ENCODE results near the gene FSTL4. TPM values are rescaled to one million over a fixed set of nuclear protein-coding genes. Genes with fewer than 3 reads are reported as not detected.
"Not testable (repeated sequence)": the region's sequence is repeated elsewhere in the genome, so short reads cannot be mapped to it uniquely, and the experiment has no call there.

Gene FSTL4
- total and polyA plus RNA-seq, 4 donors, result 2.3 to 6.4 (median 5.5) TPM

- Histone ChIP-seq H3K36me3 (ENCODE audit: control insufficient read depth, insufficient read depth, low read length) (no peaks in the 10 kb centered on the region), H3K9me3 (ENCODE audit: control insufficient read depth, insufficient read depth, low read length) (no peaks in the 10 kb centered on the region), H3K4me3 (ENCODE audit: low read depth, low read length) (no peak overlapping the region), H3K27ac (ENCODE audit: low read depth, low read length) (no peak overlapping the region), H3K27me3 (ENCODE audit: control insufficient read depth, insufficient read depth, low read length) (peaks cover 2% of the 10 kb centered on the region), H3K4me1 (ENCODE audit: control insufficient read depth, insufficient read depth, low read length) (peaks cover 25% of the 10 kb centered on the region)
- 100% methylated on average over 9 of the region's 10 CpGs for WGBS (ENCODE audit: insufficient coverage)
- no peak for DNase-seq (ENCODE audit: low read depth in 4 of 6, low spot score in 6 of 6)
These were observed 163.2 kb downstream of the FSTL4 start for GRCh38 chr5:133449181-133449580.

DNA sequence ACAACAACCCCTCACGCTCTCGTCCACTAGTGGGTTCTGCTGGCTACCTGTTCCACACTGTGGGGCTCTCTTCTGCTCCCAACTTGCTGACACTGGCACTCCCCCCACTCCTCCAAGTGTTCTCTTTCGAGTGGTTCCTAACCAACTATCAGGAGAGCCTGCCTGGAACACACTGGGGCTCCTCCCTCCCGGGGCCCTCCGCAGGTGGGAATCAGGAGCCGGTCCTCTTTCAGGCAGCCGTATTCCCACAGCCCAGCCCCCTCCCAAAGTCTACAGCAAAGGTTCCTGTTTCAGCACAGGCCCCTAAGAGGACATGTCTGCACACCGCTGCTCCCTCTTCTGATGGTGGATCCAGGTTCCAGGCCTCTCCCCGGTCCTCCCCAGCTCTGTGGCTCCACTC lies 165.9 kb downstream of the FSTL4 start:
- H3K27me3 ChIP-seq (ENCODE audit: control insufficient read depth, insufficient read depth, low read length), result peaks cover 2% of the 10 kb centered on the region
- DNase-seq (ENCODE audit: low read depth in 4 of 6, low spot score in 6 of 6), result no peak
- 83% methylated on average over 8 of the region's 9 CpGs for WGBS (ENCODE audit: insufficient coverage)
- H3K9me3 ChIP-seq (ENCODE audit: control insufficient read depth, insufficient read depth, low read length), result no peaks in the 10 kb centered on the region
- H3K4me3 ChIP-seq (ENCODE audit: low read depth, low read length), result no peak overlapping the region
- peaks cover 19% of the 10 kb centered on the region for H3K4me1 ChIP-seq (ENCODE audit: control insufficient read depth, insufficient read depth, low read length)
- H3K36me3 ChIP-seq (ENCODE audit: control insufficient read depth, insufficient read depth, low read length), result no peaks in the 10 kb centered on the region
- H3K27ac ChIP-seq (ENCODE audit: low read depth, low read length), result no peak overlapping the region

DNA sequence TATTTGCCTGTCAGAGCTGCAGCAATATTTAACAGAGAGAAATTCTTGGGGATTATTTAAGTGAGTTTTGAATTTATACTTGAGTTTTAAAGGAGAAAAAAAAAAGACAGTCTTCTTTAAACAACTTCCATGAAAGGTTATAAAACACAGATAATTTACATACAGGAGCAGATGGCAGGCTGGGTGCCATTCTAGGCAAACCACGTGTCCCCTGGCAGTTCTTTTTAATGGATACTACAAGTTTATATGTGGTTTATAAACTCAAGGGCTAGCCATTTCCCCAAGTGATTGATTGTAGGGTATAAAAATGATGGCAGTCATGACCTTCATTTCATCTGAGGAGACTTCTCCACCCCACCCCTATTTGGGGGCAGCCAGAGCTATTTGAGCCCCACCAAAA lies 166.6 kb downstream of the FSTL4 start:
- Histone ChIP-seq H3K4me1 (ENCODE audit: control insufficient read depth, insufficient read depth, low read length) (peaks cover 17% of the 10 kb centered on the region), H3K36me3 (ENCODE audit: control insufficient read depth, insufficient read depth, low read length) (no peaks in the 10 kb centered on the region), H3K27me3 (ENCODE audit: control insufficient read depth, insufficient read depth, low read length) (peaks cover 2% of the 10 kb centered on the region), H3K27ac (ENCODE audit: low read depth, low read length) (no peak overlapping the region), H3K4me3 (ENCODE audit: low read depth, low read length) (no peak overlapping the region), H3K9me3 (ENCODE audit: control insufficient read depth, insufficient read depth, low read length) (no peaks in the 10 kb centered on the region)
- DNase-seq (ENCODE audit: low read depth in 4 of 6, low spot score in 6 of 6), result no peak
- WGBS (ENCODE audit: insufficient coverage), result no CpG with 5 or more reads among the region's 1 CpG

- H3K4me1 ChIP-seq (ENCODE audit: control insufficient read depth, insufficient read depth, low read length), result peaks cover 12% of the 10 kb centered on the region
- H3K4me3 ChIP-seq (ENCODE audit: low read depth, low read length); H3K27me3 ChIP-seq (ENCODE audit: control insufficient read depth, insufficient read depth, low read length); DNase-seq (ENCODE audit: low read depth in 4 of 6, low spot score in 6 of 6); H3K36me3 ChIP-seq (ENCODE audit: control insufficient read depth, insufficient read depth, low read length); H3K27ac ChIP-seq (ENCODE audit: low read depth, low read length); H3K9me3 ChIP-seq (ENCODE audit: control insufficient read depth, insufficient read depth, low read length): not testable (repeated sequence)
- 91% methylated on average over 10 of the region's 10 CpGs for WGBS (ENCODE audit: insufficient coverage)
These were observed 167.1 kb downstream of the FSTL4 start for GRCh38 chr5:133445204-133445603.

DNA sequence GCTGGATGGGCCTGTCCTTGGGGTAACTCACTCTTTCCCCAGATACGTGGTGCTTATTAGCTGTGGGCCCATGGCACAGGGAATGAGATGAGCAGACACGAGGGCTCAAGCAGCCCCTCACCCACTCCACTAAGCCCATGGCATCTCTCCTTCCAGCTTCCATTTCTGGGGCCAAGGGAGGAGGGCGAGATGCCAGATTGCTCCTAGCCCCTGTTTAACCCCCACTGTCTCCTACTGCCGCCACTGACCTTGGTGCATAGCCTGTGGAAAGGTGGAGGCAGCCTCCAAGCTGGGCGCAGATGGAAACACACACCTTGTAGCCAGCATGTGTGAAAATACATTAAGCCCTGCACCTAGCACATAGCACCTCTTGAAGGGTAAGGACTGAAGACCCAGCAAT lies 167.6 kb downstream of the FSTL4 start:
- no peak for DNase-seq (ENCODE audit: low read depth in 4 of 6, low spot score in 6 of 6)
- H3K4me1 ChIP-seq (ENCODE audit: control insufficient read depth, insufficient read depth, low read length), result peaks cover 10% of the 10 kb centered on the region
- no peaks in the 10 kb centered on the region for H3K36me3 ChIP-seq (ENCODE audit: control insufficient read depth, insufficient read depth, low read length)
- no peak overlapping the region for H3K27ac ChIP-seq (ENCODE audit: low read depth, low read length)
- H3K9me3 ChIP-seq (ENCODE audit: control insufficient read depth, insufficient read depth, low read length), result no peaks in the 10 kb centered on the region
- H3K27me3 ChIP-seq (ENCODE audit: control insufficient read depth, insufficient read depth, low read length), result peaks cover 2% of the 10 kb centered on the region
- WGBS (ENCODE audit: insufficient coverage), result 78% methylated on average over 4 of the region's 5 CpGs
- H3K4me3 ChIP-seq (ENCODE audit: low read depth, low read length), result no peak overlapping the region

GRCh38 chr5:133441166-133441815 lies 171.1 kb downstream of the FSTL4 start:
- Histone ChIP-seq H3K4me1 (ENCODE audit: control insufficient read depth, insufficient read depth, low read length) (peaks cover 4% of the 10 kb centered on the region), H3K27me3 (ENCODE audit: control insufficient read depth, insufficient read depth, low read length) (peaks cover 4% of the 10 kb centered on the region), H3K4me3 (ENCODE audit: low read depth, low read length) (no peak overlapping the region), H3K27ac (ENCODE audit: low read depth, low read length) (no peak overlapping the region), H3K36me3 (ENCODE audit: control insufficient read depth, insufficient read depth, low read length) (no peaks in the 10 kb centered on the region), H3K9me3 (ENCODE audit: control insufficient read depth, insufficient read depth, low read length) (no peaks in the 10 kb centered on the region)
- WGBS (ENCODE audit: insufficient coverage), result 92% methylated on average over 7 of the region's 7 CpGs
- no peak for DNase-seq (ENCODE audit: low read depth in 4 of 6, low spot score in 6 of 6)

DNA sequence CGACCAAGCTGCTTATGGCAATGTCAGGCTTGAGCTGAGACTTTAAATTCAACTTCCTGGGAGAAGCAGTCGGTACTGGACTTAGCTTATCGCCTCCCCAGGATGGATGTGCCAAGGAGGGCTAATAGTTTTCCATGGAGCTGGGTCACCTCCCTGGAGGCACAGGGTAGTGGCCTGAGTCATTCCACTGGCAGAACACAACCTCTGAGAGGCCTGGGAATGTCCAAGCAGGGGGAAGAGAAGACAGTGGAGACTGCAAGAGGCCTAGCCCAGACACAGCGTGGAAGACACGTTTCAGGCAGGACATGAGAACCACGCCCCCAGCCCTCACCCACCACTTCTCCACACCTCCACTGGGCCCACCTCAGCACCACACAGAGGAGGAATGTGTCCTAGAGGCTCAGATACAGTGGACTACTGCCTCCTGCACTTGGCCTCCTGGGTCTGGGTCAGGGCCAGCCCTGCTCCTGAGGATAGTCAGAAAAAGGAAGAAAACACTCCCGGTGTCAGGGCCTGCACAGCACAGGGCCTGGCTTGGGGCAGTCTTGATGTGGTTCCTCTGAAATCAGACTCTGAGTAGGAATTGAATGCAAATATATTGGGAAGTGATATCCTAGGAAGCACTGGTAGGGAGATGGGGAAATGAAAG lies 171.8 kb downstream of the FSTL4 start:
- 93% methylated on average over 5 of the region's 7 CpGs for WGBS (ENCODE audit: insufficient coverage)
- Histone ChIP-seq H3K4me3 (ENCODE audit: low read depth, low read length) (no peak overlapping the region), H3K36me3 (ENCODE audit: control insufficient read depth, insufficient read depth, low read length) (no peaks in the 10 kb centered on the region), H3K27ac (ENCODE audit: low read depth, low read length) (no peak overlapping the region), H3K27me3 (ENCODE audit: control insufficient read depth, insufficient read depth, low read length) (peaks cover 3% of the 10 kb centered on the region), H3K4me1 (ENCODE audit: control insufficient read depth, insufficient read depth, low read length) (peaks cover 4% of the 10 kb centered on the region), H3K9me3 (ENCODE audit: control insufficient read depth, insufficient read depth, low read length) (no peaks in the 10 kb centered on the region)
- DNase-seq (ENCODE audit: low read depth in 4 of 6, low spot score in 6 of 6), result no peak

DNA sequence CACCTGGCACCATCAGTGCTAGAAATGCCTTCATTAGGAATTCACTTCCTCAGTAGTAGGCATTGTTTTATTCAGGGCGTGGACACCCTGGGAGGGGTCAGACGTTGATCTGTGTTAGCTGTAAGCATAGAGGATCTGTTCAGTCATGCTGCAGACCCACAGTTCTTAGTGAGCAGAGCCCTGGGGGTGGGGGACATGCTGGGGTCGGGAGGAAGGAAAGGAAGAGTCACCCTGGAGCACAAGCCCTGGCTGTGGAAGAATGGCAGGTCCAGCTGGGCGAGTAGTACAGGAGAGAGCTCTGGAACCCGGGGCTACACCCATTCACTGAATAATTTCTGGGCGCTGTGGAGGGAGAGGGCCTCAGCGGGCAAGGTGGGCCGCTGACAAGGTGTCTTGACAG lies 172.5 kb downstream of the FSTL4 start:
- DNase-seq (ENCODE audit: low read depth in 4 of 6, low spot score in 6 of 6), result no peak
- Histone ChIP-seq H3K4me3 (ENCODE audit: low read depth, low read length) (no peak overlapping the region), H3K9me3 (ENCODE audit: control insufficient read depth, insufficient read depth, low read length) (no peaks in the 10 kb centered on the region), H3K27me3 (ENCODE audit: control insufficient read depth, insufficient read depth, low read length) (peaks cover 2% of the 10 kb centered on the region), H3K36me3 (ENCODE audit: control insufficient read depth, insufficient read depth, low read length) (no peaks in the 10 kb centered on the region), H3K27ac (ENCODE audit: low read depth, low read length) (no peak overlapping the region), H3K4me1 (ENCODE audit: control insufficient read depth, insufficient read depth, low read length) (peaks cover 4% of the 10 kb centered on the region)
- WGBS (ENCODE audit: insufficient coverage), result 83% methylated on average over 8 of the region's 8 CpGs

- WGBS (ENCODE audit: insufficient coverage), result 86% methylated on average over 1 of the region's 3 CpGs
- Histone ChIP-seq H3K27ac (ENCODE audit: low read depth, low read length) (no peak overlapping the region), H3K36me3 (ENCODE audit: control insufficient read depth, insufficient read depth, low read length) (no peaks in the 10 kb centered on the region), H3K4me3 (ENCODE audit: low read depth, low read length) (no peak overlapping the region), H3K27me3 (ENCODE audit: control insufficient read depth, insufficient read depth, low read length) (peaks cover 2% of the 10 kb centered on the region), H3K9me3 (ENCODE audit: control insufficient read depth, insufficient read depth, low read length) (no peaks in the 10 kb centered on the region), H3K4me1 (ENCODE audit: control insufficient read depth, insufficient read depth, low read length) (peaks cover 3% of the 10 kb centered on the region)
- DNase-seq (ENCODE audit: low read depth in 4 of 6, low spot score in 6 of 6), result no peak
These were observed 173.9 kb downstream of the FSTL4 start for GRCh38 chr5:133438487-133438886.

DNA sequence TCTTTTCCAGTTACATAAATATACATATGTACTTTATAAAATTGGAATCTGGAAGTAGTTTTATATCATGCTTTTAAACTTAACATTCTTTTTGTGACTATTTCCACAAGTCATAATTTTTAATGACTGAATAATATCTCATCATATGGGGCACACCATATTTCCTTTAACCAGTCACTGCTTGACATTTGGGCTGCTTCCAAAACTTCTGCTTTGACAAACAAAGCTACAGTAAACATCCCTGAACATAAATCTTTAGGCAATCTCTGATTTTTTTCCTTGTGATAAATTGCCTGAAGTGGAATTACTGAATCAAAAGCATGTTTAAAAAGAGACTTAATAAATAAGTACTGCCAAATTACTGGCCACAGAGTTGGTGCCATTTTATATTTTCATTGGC lies 178.0 kb downstream of the FSTL4 start:
- H3K27me3 ChIP-seq (ENCODE audit: control insufficient read depth, insufficient read depth, low read length), result peaks cover 2% of the 10 kb centered on the region
- H3K27ac ChIP-seq (ENCODE audit: low read depth, low read length), result no peak overlapping the region
- no peaks in the 10 kb centered on the region for H3K9me3 ChIP-seq (ENCODE audit: control insufficient read depth, insufficient read depth, low read length)
- DNase-seq (ENCODE audit: low read depth in 4 of 6, low spot score in 6 of 6), result no peak
- H3K36me3 ChIP-seq (ENCODE audit: control insufficient read depth, insufficient read depth, low read length), result no peaks in the 10 kb centered on the region
- H3K4me1 ChIP-seq (ENCODE audit: control insufficient read depth, insufficient read depth, low read length), result peaks cover 3% of the 10 kb centered on the region
- H3K4me3 ChIP-seq (ENCODE audit: low read depth, low read length), result no peak overlapping the region
